Thoracic aorta (tissue), 2 donors: Measurements from ENCODE around the gene AAGAB. TPM values are rescaled to one million over a fixed set of nuclear protein-coding genes. Genes with fewer than 3 reads are reported as not detected.
A peak's percentile ranks its signal among the peaks of the same experiment; 100 is the strongest.

Experiments
- ATAC-seq: fragments of 150-250 bp; one replicate; pipeline ENCODE4 v1.8.0; 2017; ENCODE audit warnings: low read depth; ENCODE audit not compliant: insufficient number of reproducible peaks, low FRiP score
- DNase-seq: peaks from one replicate; pipeline ENCODE4 v3.0.0-alpha.2; 2020; ENCODE audit warnings: low spot score
- H3K27ac ChIP-seq, 2 donors: fragments of 200-600 bp; sonication (generic); 1 replicate in 1 of 2; 2 replicates in 1 of 2; pipeline ENCODE4 v1.5.1; 2016; ENCODE audit warnings: mild to moderate bottlenecking in 2 of 2, moderate library complexity in 2 of 2
- H3K27me3 ChIP-seq: fragments of 200-600 bp; sonication (generic); replicated peaks from 2 replicates; pipeline ENCODE4 v1.6.0; 2016; ENCODE audit warnings: mild to moderate bottlenecking; ENCODE audit not compliant: insufficient read depth
- H3K36me3 ChIP-seq: fragments of 200-600 bp; sonication (generic); one replicate; pipeline ENCODE4 v1.5.1; 2016
- H3K4me1 ChIP-seq, 2 donors: fragments of 200-600 bp; sonication (generic); 1 replicate in 1 of 2; 2 replicates in 1 of 2; pipeline versions ENCODE4 v1.5.1 to v1.6.0; 2016; ENCODE audit warnings: low read depth in 2 of 2, mild to moderate bottlenecking in 1 of 2; ENCODE audit not compliant: control insufficient read depth in 1 of 2
- H3K4me3 ChIP-seq: fragments of 200-600 bp; sonication (generic); 2 replicates; pipeline ENCODE4 v1.5.1; 2016; ENCODE audit warnings: mild to moderate bottlenecking
- H3K9me3 ChIP-seq: fragments of 200-600 bp; sonication (generic); 2 replicates; pipeline ENCODE4 v1.5.1; 2016
- CTCF ChIP-seq: fragments of 200-600 bp; sonication (generic); IDR thresholded peaks from one replicate; pipeline ENCODE4 v1.5.1; 2019; ENCODE audit warnings: antibody characterized with exemption
- total RNA-seq, 2 donors: library from RNA; depleted of rRNA; stranded (reverse); fragments of >200 nt; gene quantifications; one replicate each; pipeline versions ENCODE4 v1.1.0 to v1.2.3, GENCODE V29; 2016

AAGAB gene
- total RNA-seq, 2 donors from 2014 or later, result 26.0 to 26.7 TPM

- peaks cover 20 to 44% of the 10 kb centered on the region in 2 donors for H3K4me1 ChIP-seq
- DNase-seq (no peak), ATAC-seq (no peak)
- H3K4me3 ChIP-seq, result no peak overlapping the region
- no peaks in the 10 kb centered on the region for H3K27me3 ChIP-seq
- no peak for TF ChIP-seq CTCF
- H3K9me3 ChIP-seq, result no peaks in the 10 kb centered on the region
- peak overlapping the region in 1 of 2 donors; percentile 25 for H3K27ac ChIP-seq
- peaks cover 8% of the 10 kb centered on the region for H3K36me3 ChIP-seq
Measured at GRCh38 chr15:67180035-67180434, 74.4 kb downstream of the AAGAB start.

- no peak for DNase-seq
- peaks cover 3% of the 10 kb centered on the region for H3K36me3 ChIP-seq
- H3K4me3 ChIP-seq, result no peak overlapping the region
- peak overlapping the region in 1 of 2 donors; percentile 25 for H3K27ac ChIP-seq
- no peaks in the 10 kb centered on the region for H3K27me3 ChIP-seq
- no peak for ATAC-seq
- TF ChIP-seq CTCF, result no peak
- H3K9me3 ChIP-seq, result no peaks in the 10 kb centered on the region
- H3K4me1 ChIP-seq, result peaks cover 20 to 44% of the 10 kb centered on the region in 2 donors
Measured at GRCh38 chr15:67179411-67179995, 75.0 kb downstream of the AAGAB start.

- DNase-seq, result no peak
- H3K9me3 ChIP-seq, result no peaks in the 10 kb centered on the region
- H3K36me3 ChIP-seq, result no peaks in the 10 kb centered on the region
- peaks cover 20 to 44% of the 10 kb centered on the region in 2 donors for H3K4me1 ChIP-seq
- H3K27me3 ChIP-seq, result no peaks in the 10 kb centered on the region
- ATAC-seq, result peak; percentile 72
- peak overlapping the region; percentile 20 to 36 for H3K27ac ChIP-seq
- no peak for TF ChIP-seq CTCF
- no peak overlapping the region for H3K4me3 ChIP-seq
Measured at GRCh38 chr15:67178569-67179210, 75.8 kb downstream of the AAGAB start.

GRCh38 chr15:67177752-67178151 is 76.7 kb downstream of the AAGAB start:
- peaks cover 20 to 44% of the 10 kb centered on the region in 2 donors for H3K4me1 ChIP-seq
- no peaks in the 10 kb centered on the region for H3K36me3 ChIP-seq
- no peak for TF ChIP-seq CTCF
- DNase-seq (no peak), ATAC-seq (no peak)
- H3K27ac ChIP-seq, result peak overlapping the region; percentile 20 to 36
- H3K9me3 ChIP-seq, result no peaks in the 10 kb centered on the region
- H3K4me3 ChIP-seq, result no peak overlapping the region
- no peaks in the 10 kb centered on the region for H3K27me3 ChIP-seq

GRCh38 chr15:67176195-67176971 is 78.1 kb downstream of the AAGAB start:
- no peaks in the 10 kb centered on the region for H3K27me3 ChIP-seq
- no peak overlapping the region for H3K27ac ChIP-seq
- H3K4me3 ChIP-seq, result peak overlapping the region; percentile 17
- H3K36me3 ChIP-seq, result no peaks in the 10 kb centered on the region
- no peaks in the 10 kb centered on the region for H3K9me3 ChIP-seq
- TF ChIP-seq CTCF, result no peak
- DNase-seq (no peak), ATAC-seq (no peak)
- peaks cover 20 to 44% of the 10 kb centered on the region in 2 donors for H3K4me1 ChIP-seq
